ENCODE measurements around the gene ACP1. TPM values are rescaled to one million over a fixed set of nuclear protein-coding genes. Genes with fewer than 3 reads are reported as not detected.

ACP1 gene
- total RNA-seq = 85.5 and 94.8 TPM in 2 replicates

DNA sequence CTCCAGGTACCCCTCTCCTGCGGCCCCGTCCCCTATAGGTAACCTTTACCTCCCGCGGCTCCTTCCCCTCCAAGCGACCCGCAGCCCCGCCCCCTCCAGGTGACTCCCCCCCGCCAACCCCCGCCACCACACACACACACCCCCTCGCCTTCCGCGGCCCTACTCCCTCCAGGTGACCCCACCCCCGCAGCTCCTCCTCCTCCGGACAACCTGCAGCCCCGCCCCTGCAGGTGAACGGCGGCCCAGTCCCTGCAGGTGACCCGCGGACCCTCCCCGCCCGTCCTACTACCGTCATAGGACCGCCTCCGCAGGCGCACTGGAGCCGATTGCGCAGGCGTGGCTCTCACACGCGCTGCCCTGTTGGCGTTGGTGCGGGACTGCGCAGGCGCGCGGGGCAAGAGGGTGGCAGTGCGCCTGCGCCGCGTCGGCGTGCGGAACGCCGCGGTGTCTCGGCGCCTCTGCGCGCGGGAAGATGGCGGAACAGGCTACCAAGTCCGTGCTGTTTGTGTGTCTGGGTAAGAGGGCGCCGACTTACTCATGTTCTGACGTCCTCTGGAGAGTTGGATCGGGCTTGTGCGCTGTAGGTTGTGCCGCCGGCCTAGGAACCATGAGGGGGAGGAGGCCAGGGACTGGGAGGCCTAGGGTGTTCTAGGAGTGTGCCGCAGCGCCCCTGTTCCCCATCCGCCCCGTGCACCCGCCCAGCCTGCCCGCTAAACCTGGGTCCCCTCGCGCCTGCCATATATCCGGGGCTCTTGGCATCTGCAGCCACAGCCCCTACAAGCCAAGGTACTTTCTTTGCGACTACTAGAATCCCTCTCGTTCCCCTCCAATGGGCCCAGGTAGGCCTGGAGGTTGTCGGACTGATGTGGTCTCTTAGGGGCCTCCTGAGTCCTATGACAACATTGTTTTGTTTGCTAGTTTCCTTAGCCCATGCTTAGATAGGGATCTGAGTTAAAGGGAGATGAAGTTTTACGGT, at the start of gene ACP1:
Gene ACP1 (plus strand): TSS at position 455 of the 976 bp plus-strand sequence. CDS start 18 bp downstream, at position 473.
- intact Hi-C loops (cut with micrococcal nuclease) = loop anchor here (1.0 to 2.0 kb wide), 7 partner anchors 18 to 413 kb away; partner anchors contain the start of gene TMEM18

- intact Hi-C loops (cut with micrococcal nuclease) = no loop called here
These were observed 48.7 kb upstream of the ACP1 start for GRCh38 chr2:216068-216467.

- intact Hi-C loops (cut with micrococcal nuclease) = no loop called here
These were observed 41.3 kb upstream of the ACP1 start for GRCh38 chr2:223451-223850.

GRCh38 chr2:223971-224760, 40.6 kb upstream of the ACP1 start:
- intact Hi-C loops (cut with micrococcal nuclease) = no loop called here

DNA sequence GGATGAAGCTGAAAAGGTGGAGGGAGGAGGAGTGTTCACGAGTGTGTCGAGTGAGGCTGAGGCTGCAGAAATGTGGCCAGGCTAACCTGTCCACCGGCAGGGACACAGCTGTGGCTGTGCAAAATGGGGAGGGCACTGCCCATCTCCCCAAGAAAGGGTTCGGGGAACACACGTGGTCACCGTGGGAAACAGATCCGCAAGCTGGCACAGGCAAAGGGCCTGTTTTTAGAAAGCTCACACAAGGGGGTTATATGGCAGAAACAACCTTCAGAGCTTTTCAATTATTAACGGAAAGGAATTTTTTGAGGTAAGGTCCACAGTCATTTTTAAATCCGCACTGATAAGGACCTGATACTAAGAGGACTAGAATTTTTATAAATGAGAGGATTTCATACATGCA, 36.6 kb upstream of the ACP1 start:
- intact Hi-C loops (cut with micrococcal nuclease) = no loop called here

DNA sequence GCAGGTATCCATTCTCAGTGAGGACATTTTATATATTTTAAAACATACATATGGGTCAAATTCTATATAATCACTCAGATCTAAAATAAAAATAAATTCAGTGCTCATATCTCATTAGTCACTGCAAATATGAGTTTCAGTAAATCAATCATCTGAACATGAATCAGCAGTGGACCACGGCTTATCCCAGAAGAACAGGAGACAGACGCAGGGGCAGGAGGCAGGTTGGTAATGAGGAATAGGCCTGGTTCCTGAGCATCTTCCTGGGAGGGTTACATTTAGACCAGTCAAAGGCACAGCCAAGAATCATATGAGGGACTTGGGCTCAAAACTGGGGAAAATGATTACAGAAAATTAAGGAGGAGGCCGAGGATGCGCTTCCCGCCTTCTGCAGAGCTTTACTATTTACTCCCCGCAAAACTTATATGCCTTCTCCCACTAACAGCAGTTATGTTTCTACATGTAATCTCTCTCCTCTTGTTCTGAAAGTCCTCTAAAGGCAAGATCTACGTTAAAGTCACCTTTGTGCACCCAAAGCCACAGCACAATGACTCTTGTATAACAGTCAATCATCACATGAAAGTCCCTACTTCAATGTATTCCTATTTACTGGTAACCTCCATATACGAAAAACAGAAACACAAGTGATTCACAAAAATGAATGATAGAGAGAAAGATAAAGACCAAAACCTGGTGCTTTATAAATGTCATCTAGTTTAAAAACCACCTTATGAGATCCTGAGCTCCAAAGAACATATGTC, 36.0 kb upstream of the ACP1 start:
- intact Hi-C loops (cut with micrococcal nuclease) = no loop called here

DNA sequence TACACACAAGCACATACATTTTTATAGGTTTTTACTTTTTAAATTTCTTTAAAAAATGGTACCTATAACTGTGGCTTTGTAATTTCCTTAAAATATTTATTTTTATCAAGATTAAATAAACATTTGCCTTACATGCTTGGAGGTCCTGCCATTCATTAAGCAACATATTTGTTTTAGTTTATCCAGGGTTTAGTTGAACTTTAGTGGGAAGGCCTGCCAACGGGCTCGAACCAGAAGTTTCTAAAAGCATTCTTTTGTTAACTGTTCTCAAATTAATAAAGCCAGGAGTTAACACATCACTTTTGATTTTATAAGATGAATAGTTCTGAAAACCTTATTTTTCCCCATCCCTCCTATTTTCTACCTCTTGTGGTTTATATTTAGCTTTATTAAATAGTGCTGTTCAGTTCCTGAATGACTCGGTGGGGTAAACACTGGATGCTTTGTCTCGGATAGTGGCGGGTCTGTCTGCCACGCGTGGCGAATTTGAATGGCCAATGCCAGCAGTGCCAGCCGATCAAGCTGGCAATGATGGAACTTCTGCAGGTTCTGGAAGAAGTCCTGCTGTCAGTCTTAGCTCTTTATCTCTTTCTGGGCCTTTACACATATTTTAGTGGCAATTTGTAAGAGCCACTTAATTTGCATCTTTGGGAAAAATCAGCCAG, 33.1 kb upstream of the ACP1 start:
- intact Hi-C loops (cut with micrococcal nuclease) = no loop called here

GRCh38 chr2:233030-233429, 31.7 kb upstream of the ACP1 start:
- intact Hi-C loops (cut with micrococcal nuclease) = no loop called here

- intact Hi-C loops (cut with micrococcal nuclease) = no loop called here
These were observed 30.3 kb upstream of the ACP1 start for GRCh38 chr2:234421-234820.

- intact Hi-C loops (cut with micrococcal nuclease) = no loop called here
These were observed 27.7 kb upstream of the ACP1 start for GRCh38 chr2:236993-237539.

- intact Hi-C loops (cut with micrococcal nuclease) = no loop called here
These were observed 26.9 kb upstream of the ACP1 start for GRCh38 chr2:237878-238277.

GRCh38 chr2:238431-238830, 26.3 kb upstream of the ACP1 start:
- intact Hi-C loops (cut with micrococcal nuclease) = no loop called here

DNA sequence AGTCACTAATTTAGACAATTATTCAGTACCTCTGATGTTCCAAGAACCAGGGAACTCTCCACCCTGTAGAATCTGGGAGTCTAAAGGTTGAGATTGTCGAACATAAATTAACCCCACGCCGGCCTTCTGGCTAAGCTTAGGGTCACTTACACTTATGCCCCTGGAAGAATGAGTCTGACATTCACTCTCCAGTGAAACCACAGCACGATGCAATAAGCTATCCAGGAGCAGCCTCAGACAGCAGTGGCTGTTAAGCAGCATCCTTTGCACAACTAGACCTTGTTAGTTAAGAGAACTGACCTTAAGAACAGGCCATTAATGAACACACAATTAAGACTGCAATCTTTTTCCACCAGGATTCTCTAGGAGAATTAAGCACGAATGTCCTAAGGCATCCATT, 25.9 kb upstream of the ACP1 start:
- intact Hi-C loops (cut with micrococcal nuclease) = no loop called here

DNA sequence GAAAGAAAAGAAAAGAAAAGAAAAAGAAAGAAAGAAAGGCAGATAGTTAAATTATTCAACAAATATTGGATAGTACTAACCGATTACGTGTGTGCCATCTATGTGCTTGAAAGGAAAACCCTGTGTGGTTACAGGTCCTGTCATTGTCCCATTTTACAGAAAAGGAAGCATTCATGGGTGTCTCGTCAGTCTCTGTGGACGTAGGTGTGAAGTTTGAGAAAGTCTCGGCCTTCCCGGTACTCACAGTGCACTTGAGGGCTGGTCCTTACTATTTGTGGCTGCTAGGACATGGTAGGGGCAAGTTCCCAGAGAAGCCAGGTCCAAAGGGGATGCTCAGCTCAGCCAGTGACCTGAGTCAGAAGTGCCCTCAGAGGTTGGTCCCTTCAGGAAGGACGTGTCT, 20.2 kb upstream of the ACP1 start:
- intact Hi-C loops (cut with micrococcal nuclease) = loop anchor here (10.0 kb wide), 1 partner anchor 420 kb away; no protein-coding TSS in a partner anchor

DNA sequence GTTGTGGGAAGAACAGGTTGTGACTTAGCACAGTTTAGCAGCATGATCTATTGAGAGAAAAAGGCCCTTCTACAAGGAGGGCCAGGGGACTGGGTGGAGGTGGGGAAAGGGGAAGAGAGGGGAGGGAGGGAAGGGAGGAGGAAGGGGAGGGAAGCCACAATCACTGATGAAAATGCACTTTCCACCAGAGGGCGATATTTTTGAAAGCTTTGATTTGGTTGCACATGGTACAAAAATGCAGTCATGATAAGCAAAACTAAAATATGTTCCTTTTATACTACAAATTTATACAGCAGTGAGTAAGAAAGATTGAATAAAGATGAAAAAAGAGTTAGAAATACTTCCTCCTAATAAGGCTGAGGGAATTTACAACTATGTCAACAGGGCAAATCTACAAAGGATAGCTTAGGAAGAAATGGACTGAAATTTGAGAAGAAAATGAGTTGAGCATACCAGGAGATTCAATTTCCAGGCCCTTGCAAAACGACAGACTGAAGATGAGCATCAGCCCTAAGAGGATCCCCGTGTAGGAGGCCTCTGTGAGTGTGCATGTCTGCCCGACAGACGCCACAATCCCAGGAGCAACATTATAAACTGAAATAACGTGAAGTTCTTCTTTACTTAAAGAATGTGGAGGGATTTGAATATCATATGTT, 18.1 kb upstream of the ACP1 start:
- intact Hi-C loops (cut with micrococcal nuclease) = loop anchor here (1.0 to 10.0 kb wide), 5 partner anchors 18 to 1301 kb away; partner anchors contain the start of genes ACP1 and SH3YL1

- intact Hi-C loops (cut with micrococcal nuclease) = loop anchor here (5.0 to 10.0 kb wide), 3 partner anchors 189 to 1299 kb away; no protein-coding TSS in a partner anchor
These were observed 16.0 kb upstream of the ACP1 start for GRCh38 chr2:248724-249123.

GRCh38 chr2:249538-250042, 15.2 kb upstream of the ACP1 start:
- intact Hi-C loops (cut with micrococcal nuclease) = loop anchor here (5.0 to 10.0 kb wide), 3 partner anchors 188 to 1298 kb away; no protein-coding TSS in a partner anchor

- intact Hi-C loops (cut with micrococcal nuclease) = no loop called here
These were observed 12.6 kb upstream of the ACP1 start for GRCh38 chr2:252001-252602.

DNA sequence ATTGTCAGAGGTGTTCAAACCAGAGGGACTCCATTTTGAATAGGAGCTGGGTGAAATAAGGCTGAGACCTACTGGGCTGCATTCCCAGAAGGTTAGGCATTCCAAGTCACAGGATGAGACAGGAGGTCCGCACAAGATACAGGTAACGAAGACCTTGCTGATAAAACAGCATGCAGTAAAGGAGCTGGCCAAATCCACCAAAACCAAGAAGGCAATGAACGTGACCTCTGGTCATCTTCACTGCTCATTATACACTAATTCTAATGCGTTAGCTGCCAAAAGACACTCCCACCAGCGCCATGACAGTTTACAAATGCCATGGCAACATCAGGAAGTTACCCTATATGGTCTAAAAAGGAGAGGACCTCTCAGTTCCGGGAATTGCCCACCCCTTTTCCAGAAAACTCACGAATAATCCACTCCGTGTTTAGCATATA, 11.5 kb upstream of the ACP1 start:
- intact Hi-C loops (cut with micrococcal nuclease) = no loop called here
